MCF 10A (cell line): ENCODE measurements around the gene MAP3K4. TPM values are rescaled to one million over a fixed set of nuclear protein-coding genes. Genes with fewer than 3 reads are reported as not detected.

ENCODE experiments used
- BruUV-seq: library from RNA; stranded (reverse); fragments of 400-500 nt; replicated peaks from 2 replicates; lab custom pipeline; 2021; lab: Mats Ljungman, UMichigan
- CTCF ChIA-PET: fragments of 300-600 bp; sonication (Branson Sonifier 250); formaldehyde crosslinking; extraction: SDS; loops from one replicate; lab custom pipeline; 2021; ENCODE audit warnings: antibody characterized with exemption, inconsistent platforms; lab: Yijun Ruan, JAX
- POLR2A ChIA-PET: fragments of 300-600, 350-650 bp; sonication (Branson Sonifier 250); formaldehyde crosslinking; extraction: SDS; loops from one replicate; lab custom pipeline; 2020; ENCODE audit warnings: antibody characterized with exemption, inconsistent platforms; lab: Yijun Ruan, JAX
- DNase-seq: peaks from one replicate; pipeline ENCODE4 v3.0.0-alpha.2; 2018; ENCODE audit not compliant: unreplicated experiment
- H3K27ac Mint-ChIP-seq: one replicate; pipeline ENCODE4 v1.8.0; 2022; ENCODE audit warnings: mild to moderate bottlenecking, low read depth, mixed read lengths; ENCODE audit not compliant: unreplicated experiment
- H3K27me3 Mint-ChIP-seq: one replicate; pipeline ENCODE4 v1.8.0; 2022; ENCODE audit warnings: mixed read lengths; ENCODE audit not compliant: insufficient read depth, unreplicated experiment
- H3K36me3 Mint-ChIP-seq: one replicate; pipeline ENCODE4 v1.8.0; 2022; ENCODE audit warnings: mild to moderate bottlenecking, moderate library complexity, mixed read lengths; ENCODE audit not compliant: insufficient read depth, unreplicated experiment
- H3K4me1 Mint-ChIP-seq: one replicate; pipeline ENCODE4 v1.8.0; 2022; ENCODE audit warnings: mixed read lengths; ENCODE audit not compliant: insufficient read depth, unreplicated experiment
- H3K4me3 Mint-ChIP-seq: one replicate; pipeline ENCODE4 v1.8.0; 2022; ENCODE audit warnings: mild to moderate bottlenecking, moderate library complexity, mixed read lengths; ENCODE audit not compliant: unreplicated experiment
- H3K9me3 Mint-ChIP-seq: one replicate; pipeline ENCODE4 v1.8.0; 2022; ENCODE audit warnings: mixed read lengths; ENCODE audit not compliant: unreplicated experiment
- intact Hi-C: fragments of 100-400 bp; cut with micrococcal nuclease; formaldehyde crosslinking; loops from 2 replicates; pipeline ENCODE4 v1.14.1; 2022
- total RNA-seq: library from RNA; stranded (reverse); gene quantifications from 2 replicates; pipeline ENCODE4 v1.2.3, GENCODE V29; 2022
- TF ChIP-seq, protein P1 (sequence below): fragments of 200-600 bp; IDR thresholded peaks from one replicate; pipeline ENCODE4 v1.8.0; 2022; ENCODE audit warnings: antibody characterized with exemption, mild to moderate bottlenecking; ENCODE audit not compliant: unreplicated experiment

The MAP3K4 gene
- total RNA-seq, 1 experiment from 2014 or later, result 38.7 TPM

DNA sequence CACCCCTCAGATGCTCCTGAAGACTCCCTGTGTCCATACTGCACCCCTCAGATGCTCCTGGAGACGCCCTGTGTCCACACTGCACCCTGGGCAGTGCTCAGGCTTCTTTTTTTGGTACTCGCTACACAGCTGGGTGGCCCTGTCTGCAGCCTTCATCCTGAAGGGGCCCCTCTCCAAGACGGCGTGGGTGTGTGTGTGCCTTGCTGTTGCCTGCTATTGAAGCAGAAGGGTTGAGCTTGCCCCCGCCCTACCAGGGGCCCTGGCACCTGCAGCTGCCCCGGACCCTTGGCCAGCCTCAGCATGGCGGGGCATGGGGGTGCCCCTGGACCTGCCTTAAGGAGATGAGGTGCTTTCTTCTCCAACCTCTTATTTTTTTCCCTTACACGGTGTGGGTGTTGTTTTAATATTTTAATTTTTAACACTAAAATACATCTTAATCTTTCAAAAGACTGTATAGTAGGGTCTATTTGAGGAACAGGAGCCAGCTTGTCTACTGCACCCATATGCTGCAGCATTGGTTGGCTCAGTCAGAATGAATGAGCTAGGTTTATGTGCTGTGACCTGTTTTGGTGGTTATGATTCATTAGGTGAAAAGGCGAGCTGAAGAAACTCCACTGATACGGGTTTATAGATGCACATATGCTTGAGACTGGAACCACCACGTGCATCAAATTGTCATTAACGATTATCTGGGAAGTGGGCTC lies 146.4 kb downstream of the MAP3K4 start:
- POLR2A ChIA-PET, result no interaction called here
- H3K4me3 Mint-ChIP-seq, result no peak overlapping the region
- DNase-seq, result no peak
- no peaks in the 10 kb centered on the region for H3K4me1 Mint-ChIP-seq
- no peak overlapping the region for H3K27ac Mint-ChIP-seq
- no peaks in the 10 kb centered on the region for H3K36me3 Mint-ChIP-seq
- intact Hi-C loops, result no loop called here
- H3K9me3 Mint-ChIP-seq, result no peaks in the 10 kb centered on the region
- H3K27me3 Mint-ChIP-seq, result no peaks in the 10 kb centered on the region
- no TSS peak for BruUV-seq
- CTCF ChIA-PET, result interaction anchor here (0.5 to 1.3 kb wide), 6 partner anchors 15 to 1027 kb away, joined by 3 to 4 read pairs (median 3); no protein-coding TSS in a partner anchor
- TF ChIP-seq, protein P1, sequence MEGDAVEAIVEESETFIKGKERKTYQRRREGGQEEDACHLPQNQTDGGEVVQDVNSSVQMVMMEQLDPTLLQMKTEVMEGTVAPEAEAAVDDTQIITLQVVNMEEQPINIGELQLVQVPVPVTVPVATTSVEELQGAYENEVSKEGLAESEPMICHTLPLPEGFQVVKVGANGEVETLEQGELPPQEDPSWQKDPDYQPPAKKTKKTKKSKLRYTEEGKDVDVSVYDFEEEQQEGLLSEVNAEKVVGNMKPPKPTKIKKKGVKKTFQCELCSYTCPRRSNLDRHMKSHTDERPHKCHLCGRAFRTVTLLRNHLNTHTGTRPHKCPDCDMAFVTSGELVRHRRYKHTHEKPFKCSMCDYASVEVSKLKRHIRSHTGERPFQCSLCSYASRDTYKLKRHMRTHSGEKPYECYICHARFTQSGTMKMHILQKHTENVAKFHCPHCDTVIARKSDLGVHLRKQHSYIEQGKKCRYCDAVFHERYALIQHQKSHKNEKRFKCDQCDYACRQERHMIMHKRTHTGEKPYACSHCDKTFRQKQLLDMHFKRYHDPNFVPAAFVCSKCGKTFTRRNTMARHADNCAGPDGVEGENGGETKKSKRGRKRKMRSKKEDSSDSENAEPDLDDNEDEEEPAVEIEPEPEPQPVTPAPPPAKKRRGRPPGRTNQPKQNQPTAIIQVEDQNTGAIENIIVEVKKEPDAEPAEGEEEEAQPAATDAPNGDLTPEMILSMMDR, result no peak

DNA sequence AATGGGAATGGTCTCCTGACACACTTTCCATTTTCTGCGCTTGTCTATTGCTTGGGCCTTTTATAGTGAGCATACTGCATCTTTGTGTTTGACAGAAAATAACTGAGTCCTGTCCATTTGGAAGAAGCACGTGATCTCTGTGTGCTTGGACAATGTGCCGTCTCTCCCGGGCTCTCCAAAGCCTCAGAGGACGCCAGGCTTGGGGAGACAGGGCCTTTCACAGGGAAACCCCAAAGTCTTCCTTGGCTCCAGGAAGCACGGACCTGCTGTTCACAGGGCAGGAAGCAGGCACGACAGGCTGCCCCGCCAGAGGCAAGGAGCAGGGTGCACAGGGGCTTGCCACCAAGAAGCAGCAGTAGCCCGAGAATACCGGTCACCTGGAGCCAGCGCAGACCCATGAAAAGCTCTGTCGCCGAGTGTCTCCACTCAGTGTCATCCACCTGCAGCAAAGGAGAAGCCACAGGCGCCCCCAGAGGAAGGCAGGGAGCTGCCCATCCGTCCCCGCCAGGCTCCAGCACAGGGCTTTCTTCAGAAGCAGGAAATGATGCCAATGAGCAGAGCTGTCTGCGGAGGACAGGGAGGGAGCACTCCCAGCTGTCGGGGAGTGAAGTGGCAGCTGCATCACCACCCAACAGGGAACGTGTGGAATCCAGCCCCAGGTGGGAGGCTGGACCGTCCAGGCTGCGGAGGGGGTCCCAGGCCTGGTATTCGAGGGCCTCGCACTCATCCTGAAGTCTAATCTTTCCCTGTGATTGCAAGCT lies 147.2 kb downstream of the MAP3K4 start:
- H3K4me3 Mint-ChIP-seq, result no peak overlapping the region
- H3K9me3 Mint-ChIP-seq, result no peaks in the 10 kb centered on the region
- POLR2A ChIA-PET, result interaction anchor here (0.7 kb wide), 1 partner anchor 232 kb away, joined by 3 read pairs; no protein-coding TSS in a partner anchor
- intact Hi-C loops, result no loop called here
- TF ChIP-seq, protein P1, result no peak
- CTCF ChIA-PET, result interaction anchor here (0.5 to 3.1 kb wide), 11 partner anchors 14 to 1028 kb away, joined by 3 to 30 read pairs (median 3); no protein-coding TSS in a partner anchor
- H3K36me3 Mint-ChIP-seq, result no peaks in the 10 kb centered on the region
- H3K27me3 Mint-ChIP-seq, result no peaks in the 10 kb centered on the region
- DNase-seq, result no peak
- no peaks in the 10 kb centered on the region for H3K4me1 Mint-ChIP-seq
- H3K27ac Mint-ChIP-seq, result no peak overlapping the region
- BruUV-seq, result no TSS peak

DNA sequence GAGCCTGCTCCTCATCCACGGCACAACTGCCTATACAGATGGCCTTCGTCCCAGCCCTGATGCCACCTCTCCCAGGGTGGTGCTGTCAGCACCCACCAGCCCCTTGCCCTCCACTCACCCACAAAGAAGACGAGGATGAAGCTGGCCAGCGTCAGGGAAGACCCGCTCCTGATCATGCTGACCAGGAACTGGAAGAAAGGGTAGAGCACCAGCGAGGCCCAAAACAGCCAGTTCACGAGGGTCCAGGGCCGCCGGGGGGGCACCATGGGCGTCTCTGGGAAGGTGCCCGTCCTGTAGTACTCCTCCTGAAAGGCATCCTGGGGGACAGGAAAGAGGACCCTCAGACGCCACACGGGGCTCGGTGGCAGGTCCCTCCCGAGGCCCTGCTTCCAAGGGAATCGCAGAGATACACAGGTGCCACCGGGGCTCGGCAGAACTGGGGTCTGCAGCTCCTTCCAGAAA lies 147.8 kb downstream of the MAP3K4 start:
- no peak overlapping the region for H3K27ac Mint-ChIP-seq
- H3K27me3 Mint-ChIP-seq, result no peaks in the 10 kb centered on the region
- intact Hi-C loops, result no loop called here
- H3K9me3 Mint-ChIP-seq, result no peaks in the 10 kb centered on the region
- ChIA-PET CTCF (interaction anchor here (0.5 to 3.1 kb wide), 7 partner anchors 8 to 620 kb away, joined by 3 to 30 read pairs (median 4); no protein-coding TSS in a partner anchor), POLR2A (interaction anchor here (0.7 kb wide), 1 partner anchor 232 kb away, joined by 3 read pairs; no protein-coding TSS in a partner anchor)
- H3K4me3 Mint-ChIP-seq, result no peak overlapping the region
- TF ChIP-seq, protein P1, result no peak
- BruUV-seq, result no TSS peak
- H3K4me1 Mint-ChIP-seq, result no peaks in the 10 kb centered on the region
- H3K36me3 Mint-ChIP-seq, result peaks cover 3% of the 10 kb centered on the region
- no peak for DNase-seq
